Upper lobe of right lung (tissue), 1 donor: ENCODE measurements around the gene SCARF1. TPM values are rescaled to one million over a fixed set of nuclear protein-coding genes. Genes with fewer than 3 reads are reported as not detected.

Experiments
- ATAC-seq: fragments of 200-7000 bp; cut with Tn5 transposase; one replicate; pipeline ENCODE4 v1.9.1; 2020; ENCODE audit warnings: mild to moderate bottlenecking, moderate library complexity
- DNase-seq: peaks from one replicate; pipeline ENCODE4 v3.0.0-alpha.2; 2020
- H3K27ac ChIP-seq: fragments of 200-600 bp; one replicate; pipeline ENCODE4 v1.8.0; 2022
- H3K27me3 ChIP-seq: fragments of 200-600 bp; one replicate; pipeline ENCODE4 v1.8.0; 2022; ENCODE audit warnings: mild to moderate bottlenecking
- H3K36me3 ChIP-seq: fragments of 200-600 bp; one replicate; pipeline ENCODE4 v1.8.0; 2022
- H3K4me1 ChIP-seq: fragments of 200-600 bp; one replicate; pipeline ENCODE4 v1.8.0; 2022
- H3K4me3 ChIP-seq: fragments of 200-600 bp; one replicate; pipeline ENCODE4 v1.8.0; 2022; ENCODE audit warnings: mild to moderate bottlenecking
- H3K9me3 ChIP-seq: fragments of 200-600 bp; one replicate; pipeline ENCODE4 v1.8.0; 2022
- CTCF ChIP-seq: fragments of 200-600 bp; IDR thresholded peaks from one replicate; pipeline ENCODE4 v1.8.0; 2022; ENCODE audit warnings: antibody characterized with exemption
- intact Hi-C: fragments of 100-400 bp; cut with DNase I; formaldehyde crosslinking; loops from one replicate; pipeline ENCODE4 v1.11.0; 2022
- total RNA-seq: library from RNA; stranded (reverse); fragmentation: NEBNext Ultra II Directional; extraction: Animal tissue kit (Norgen Biotek cat#: 25700); gene quantifications from one replicate; pipeline ENCODE4 v1.2.1, GENCODE V29; 2021
- donor health status: DM: no; HTN: yes; CAD: no; lungs with severe emphysema.

The SCARF1 gene
- total RNA-seq, 1 donor from 2014 or later: 48.5 TPM

- Histone ChIP-seq H3K4me3 (peak overlapping the region; percentile 51), H3K9me3 (no peaks in the 10 kb centered on the region), H3K4me1 (peaks cover 51% of the 10 kb centered on the region), H3K27ac (peak overlapping the region; percentile 84), H3K36me3 (no peaks in the 10 kb centered on the region), H3K27me3 (no peaks in the 10 kb centered on the region)
- DNase-seq (peak; percentile 80), ATAC-seq (peak; percentile 37)
- intact Hi-C loops: no loop called here
- TF ChIP-seq CTCF: no peak
Observed at GRCh38 chr17:1643999-1644492, 1.5 kb downstream of the SCARF1 start.

DNA sequence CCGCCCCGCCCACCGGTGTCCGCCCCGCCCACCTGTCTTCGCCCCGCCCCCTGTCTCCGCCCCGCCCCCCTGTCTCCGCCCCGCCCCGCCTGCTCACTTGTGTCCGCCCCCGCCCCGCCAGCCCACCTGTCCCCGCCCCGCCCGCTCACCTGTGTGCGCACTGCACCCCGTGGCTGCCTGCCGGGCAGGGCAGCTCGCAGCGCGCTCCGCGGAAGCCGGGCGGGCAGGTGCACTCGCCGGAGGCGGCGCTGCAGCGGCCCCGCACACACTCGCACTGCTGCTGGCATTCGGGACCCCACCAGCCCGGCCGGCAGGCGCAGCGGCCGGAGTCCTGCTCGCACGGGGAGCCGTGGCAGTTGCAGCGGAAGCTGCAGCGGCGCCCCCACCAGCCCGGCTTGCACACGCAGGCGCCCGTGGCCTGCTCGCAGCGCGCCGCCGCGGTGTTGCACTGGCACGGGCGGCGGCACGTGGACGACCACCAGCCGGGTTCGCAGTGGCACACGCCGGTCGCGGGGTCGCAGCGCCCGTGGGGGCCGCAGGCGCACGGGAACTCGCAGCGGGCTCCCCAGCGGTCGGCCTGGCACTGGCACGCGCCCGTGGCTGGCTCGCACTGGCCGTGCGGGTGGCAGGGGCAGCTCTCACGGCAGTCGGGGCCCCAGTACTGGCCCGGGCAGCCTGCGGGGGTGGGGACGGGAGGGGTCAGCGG is 2.1 kb downstream of the SCARF1 start:
- Histone ChIP-seq H3K27me3 (no peaks in the 10 kb centered on the region), H3K9me3 (no peaks in the 10 kb centered on the region), H3K4me1 (peaks cover 50% of the 10 kb centered on the region), H3K4me3 (peak overlapping the region; percentile 51), H3K36me3 (no peaks in the 10 kb centered on the region), H3K27ac (peak overlapping the region; percentile 84)
- peak; percentile 30 for TF ChIP-seq CTCF
- intact Hi-C loops: no loop called here
- peak; percentile 63 for ATAC-seq
- peak; percentile 92 for DNase-seq

- Histone ChIP-seq H3K9me3 (no peaks in the 10 kb centered on the region), H3K4me3 (no peak overlapping the region), H3K36me3 (peaks cover 13% of the 10 kb centered on the region), H3K27ac (no peak overlapping the region), H3K27me3 (no peaks in the 10 kb centered on the region), H3K4me1 (peaks cover 26% of the 10 kb centered on the region)
- no peak for DNase-seq
- intact Hi-C loops: no loop called here
- ATAC-seq: no peak
- TF ChIP-seq CTCF: no peak
Observed at GRCh38 chr17:1641065-1641403, 4.5 kb downstream of the SCARF1 start.

GRCh38 chr17:1640329-1641064 is 5.0 kb downstream of the SCARF1 start:
- no peak for TF ChIP-seq CTCF
- H3K27me3 ChIP-seq: no peaks in the 10 kb centered on the region
- peak overlapping the region; percentile 9 for H3K27ac ChIP-seq
- no peak overlapping the region for H3K4me3 ChIP-seq
- DNase-seq: peak; percentile 74
- intact Hi-C loops: no loop called here
- H3K4me1 ChIP-seq: peaks cover 22% of the 10 kb centered on the region
- ATAC-seq: no peak
- no peaks in the 10 kb centered on the region for H3K9me3 ChIP-seq
- peaks cover 18% of the 10 kb centered on the region for H3K36me3 ChIP-seq

DNA sequence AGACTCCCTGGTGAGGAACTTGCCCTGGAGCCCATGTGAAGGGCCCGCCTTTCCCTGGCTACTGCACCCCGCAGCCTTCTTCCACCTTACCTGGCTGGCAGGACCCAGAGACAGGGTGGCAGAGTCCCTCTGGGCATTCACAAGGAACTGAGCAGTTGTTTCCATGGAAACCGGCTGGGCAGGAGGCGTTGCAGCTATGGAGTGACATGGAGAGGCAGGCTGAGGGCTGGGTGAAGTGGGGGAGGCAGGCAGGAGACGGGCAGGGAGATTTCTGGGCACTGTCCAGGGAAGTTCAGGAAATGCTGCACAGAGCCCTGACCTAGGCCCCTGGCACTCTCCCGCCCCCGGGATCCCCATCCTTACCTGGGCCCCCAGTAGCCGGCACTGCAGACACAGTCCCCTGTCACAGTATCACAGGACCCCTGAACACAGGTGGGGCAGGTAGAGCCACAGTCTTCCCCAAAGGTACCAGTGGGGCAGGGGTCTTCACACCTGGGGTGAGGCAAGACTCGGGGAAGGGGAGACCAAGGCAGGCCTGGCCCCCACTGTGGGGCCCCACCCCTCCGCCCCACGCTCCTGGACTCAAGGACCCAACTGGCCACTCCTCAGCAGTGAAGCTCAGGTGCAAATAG is 5.9 kb downstream of the SCARF1 start:
- Histone ChIP-seq H3K4me1 (peaks cover 14% of the 10 kb centered on the region), H3K9me3 (no peaks in the 10 kb centered on the region), H3K27me3 (no peaks in the 10 kb centered on the region), H3K4me3 (no peak overlapping the region), H3K36me3 (peaks cover 26% of the 10 kb centered on the region), H3K27ac (peak overlapping the region; percentile 9)
- intact Hi-C loops: no loop called here
- DNase-seq (peak; percentile 87), ATAC-seq (peak; percentile 25)
- no peak for TF ChIP-seq CTCF
